HG03575 (cell line): ENCODE measurements around the gene GMPPA.

ENCODE experiments used
- ATAC-seq: cut with Tn5 transposase; IDR thresholded peaks from one replicate; pipeline ENCODE4 v1.9.1; 2021; ENCODE audit not compliant: unreplicated experiment, insufficient number of reproducible peaks, low FRiP score; ENCODE audit errors: extremely low read depth

The GMPPA gene

GRCh38 chr2:219482674-219483405 lies 15.9 kb upstream of the GMPPA start:
- no peak for ATAC-seq

DNA sequence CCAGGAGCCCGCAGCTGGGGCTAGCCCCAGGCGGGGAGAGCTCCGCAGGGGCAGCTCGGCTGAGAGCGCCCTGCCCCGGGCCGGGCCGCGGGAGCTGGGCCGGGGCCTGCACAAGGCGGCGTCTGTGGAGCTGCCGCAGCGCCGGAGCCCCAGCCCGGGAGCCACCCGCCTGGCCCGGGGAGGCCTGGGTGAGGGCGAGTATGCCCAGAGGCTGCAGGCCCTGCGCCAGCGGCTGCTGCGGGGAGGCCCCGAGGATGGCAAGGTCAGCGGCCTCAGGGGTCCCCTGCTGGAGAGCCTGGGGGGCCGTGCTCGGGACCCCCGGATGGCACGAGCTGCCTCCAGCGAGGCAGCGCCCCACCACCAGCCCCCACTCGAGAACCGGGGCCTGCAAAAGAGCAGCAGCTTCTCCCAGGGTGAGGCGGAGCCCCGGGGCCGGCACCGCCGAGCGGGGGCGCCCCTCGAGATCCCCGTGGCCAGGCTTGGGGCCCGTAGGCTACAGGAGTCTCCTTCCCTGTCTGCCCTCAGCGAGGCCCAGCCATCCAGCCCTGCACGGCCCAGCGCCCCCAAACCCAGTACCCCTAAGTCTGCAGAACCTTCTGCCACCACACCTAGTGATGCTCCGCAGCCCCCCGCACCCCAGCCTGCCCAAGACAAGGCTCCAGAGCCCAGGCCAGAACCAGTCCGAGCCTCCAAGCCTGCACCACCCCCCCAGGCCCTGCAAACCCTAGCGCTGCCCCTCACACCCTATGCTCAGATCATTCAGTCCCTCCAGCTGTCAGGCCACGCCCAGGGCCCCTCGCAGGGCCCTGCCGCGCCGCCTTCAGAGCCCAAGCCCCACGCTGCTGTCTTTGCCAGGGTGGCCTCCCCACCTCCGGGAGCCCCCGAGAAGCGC lies 15.0 kb upstream of the GMPPA start:
- no peak for ATAC-seq

DNA sequence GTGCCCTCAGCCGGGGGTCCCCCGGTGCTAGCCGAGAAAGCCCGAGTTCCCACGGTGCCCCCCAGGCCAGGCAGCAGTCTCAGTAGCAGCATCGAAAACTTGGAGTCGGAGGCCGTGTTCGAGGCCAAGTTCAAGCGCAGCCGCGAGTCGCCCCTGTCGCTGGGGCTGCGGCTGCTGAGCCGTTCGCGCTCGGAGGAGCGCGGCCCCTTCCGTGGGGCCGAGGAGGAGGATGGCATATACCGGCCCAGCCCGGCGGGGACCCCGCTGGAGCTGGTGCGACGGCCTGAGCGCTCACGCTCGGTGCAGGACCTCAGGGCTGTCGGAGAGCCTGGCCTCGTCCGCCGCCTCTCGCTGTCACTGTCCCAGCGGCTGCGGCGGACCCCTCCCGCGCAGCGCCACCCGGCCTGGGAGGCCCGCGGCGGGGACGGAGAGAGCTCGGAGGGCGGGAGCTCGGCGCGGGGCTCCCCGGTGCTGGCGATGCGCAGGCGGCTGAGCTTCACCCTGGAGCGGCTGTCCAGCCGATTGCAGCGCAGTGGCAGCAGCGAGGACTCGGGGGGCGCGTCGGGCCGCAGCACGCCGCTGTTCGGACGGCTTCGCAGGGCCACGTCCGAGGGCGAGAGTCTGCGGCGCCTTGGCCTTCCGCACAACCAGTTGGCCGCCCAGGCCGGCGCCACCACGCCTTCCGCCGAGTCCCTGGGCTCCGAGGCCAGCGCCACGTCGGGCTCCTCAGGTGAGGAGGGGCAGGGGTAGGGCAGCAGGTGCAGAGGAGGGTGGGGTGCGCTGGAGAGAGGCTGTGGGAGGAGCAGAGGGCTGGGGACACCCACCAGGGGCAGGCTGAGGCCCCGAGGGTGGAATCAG lies 14.1 kb upstream of the GMPPA start:
- no peak for ATAC-seq

GRCh38 chr2:219485201-219485580 lies 13.5 kb upstream of the GMPPA start:
- ATAC-seq = no peak

DNA sequence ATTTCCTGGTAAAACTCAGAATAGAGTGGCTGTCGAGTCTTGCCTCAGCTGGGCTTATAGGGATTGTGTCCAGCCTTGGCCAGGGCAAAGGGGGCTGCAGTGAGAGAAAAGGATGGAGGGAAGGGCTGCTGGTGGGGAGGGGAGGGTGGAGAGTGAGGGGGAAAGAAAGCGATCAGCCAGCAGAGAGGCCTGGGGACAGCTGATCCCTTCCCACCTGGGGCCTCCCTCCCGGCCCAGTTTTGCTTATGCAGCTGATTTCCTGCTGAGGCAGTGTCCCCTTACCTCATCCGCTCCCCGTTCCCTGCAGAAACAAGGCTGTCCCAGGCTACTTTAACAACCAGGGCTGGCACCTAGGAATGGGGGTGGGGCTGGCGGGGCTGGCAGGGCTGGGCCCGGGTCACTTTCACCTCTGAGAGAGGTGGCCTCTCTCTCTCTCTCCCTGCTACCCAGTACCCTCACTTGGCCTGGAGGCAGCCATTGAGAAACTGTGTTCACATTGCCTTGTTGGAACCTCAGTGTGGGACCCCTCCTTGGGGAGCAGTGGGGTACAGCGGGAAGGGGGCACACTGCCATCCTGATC lies 12.2 kb upstream of the GMPPA start:
- no peak for ATAC-seq

- no peak for ATAC-seq
Observed at GRCh38 chr2:219488149-219488843, 10.4 kb upstream of the GMPPA start.

GRCh38 chr2:219488844-219489194 lies 9.9 kb upstream of the GMPPA start:
- no peak for ATAC-seq

- no peak for ATAC-seq
Observed at GRCh38 chr2:219489315-219489714, 9.4 kb upstream of the GMPPA start.

GRCh38 chr2:219490186-219490585 lies 8.5 kb upstream of the GMPPA start:
- no peak for ATAC-seq

GRCh38 chr2:219490600-219491130 lies 8.0 kb upstream of the GMPPA start:
- ATAC-seq = no peak

DNA sequence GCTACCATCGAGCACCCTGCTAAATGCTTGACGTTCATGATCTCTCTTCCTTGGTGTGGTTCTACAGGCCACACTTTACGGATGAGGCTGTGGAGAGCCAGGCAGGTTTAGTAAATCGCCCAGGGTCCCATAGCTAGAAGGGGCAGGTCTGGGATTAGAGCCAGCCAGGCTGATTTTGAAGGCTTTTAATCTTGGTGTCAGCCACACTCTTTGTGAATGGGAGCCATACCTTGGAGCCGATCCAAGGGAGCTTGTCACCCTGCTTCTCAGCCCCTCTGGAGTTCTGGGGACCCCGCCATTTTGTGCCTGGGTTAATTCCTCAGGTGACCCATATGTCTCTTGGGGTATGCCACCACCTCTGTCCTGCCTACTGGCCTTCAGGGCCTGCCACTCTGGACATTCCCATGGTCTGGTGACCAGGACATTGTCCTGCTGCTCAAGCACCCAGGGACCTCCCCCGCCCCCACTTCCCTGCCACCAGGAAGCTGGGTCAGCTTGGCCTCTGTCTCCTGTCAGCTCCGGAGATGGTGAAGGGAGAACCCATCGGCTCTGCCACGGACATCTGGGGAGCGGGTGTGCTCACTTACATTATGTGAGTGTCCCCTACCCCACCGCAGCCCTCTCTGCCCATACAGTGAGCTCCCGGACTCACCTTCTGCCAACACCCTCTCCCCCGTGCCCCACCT lies 7.3 kb upstream of the GMPPA start:
- no peak for ATAC-seq

- ATAC-seq = no peak
Observed at GRCh38 chr2:219492575-219492974, 6.1 kb upstream of the GMPPA start.

DNA sequence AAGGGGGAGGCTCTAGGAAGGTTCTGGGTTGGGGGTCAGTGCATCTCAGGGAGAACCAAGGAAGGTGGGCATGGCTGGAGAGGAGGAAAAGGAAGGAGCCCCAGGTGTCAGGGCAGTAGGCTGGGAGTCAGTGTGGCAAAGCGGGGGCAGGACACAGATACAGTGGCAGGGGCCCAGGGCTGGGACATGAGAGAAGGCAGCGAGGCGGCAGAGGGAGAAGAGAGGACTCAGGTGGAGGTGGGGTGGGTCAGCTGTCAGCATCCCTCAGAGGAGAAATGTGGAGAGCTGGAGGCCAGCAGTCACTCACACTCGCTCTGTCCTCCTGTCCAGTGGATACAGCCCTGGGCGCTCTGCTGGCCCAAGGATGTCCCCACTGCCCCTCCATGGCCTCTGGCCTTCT lies 5.6 kb upstream of the GMPPA start:
- no peak for ATAC-seq

DNA sequence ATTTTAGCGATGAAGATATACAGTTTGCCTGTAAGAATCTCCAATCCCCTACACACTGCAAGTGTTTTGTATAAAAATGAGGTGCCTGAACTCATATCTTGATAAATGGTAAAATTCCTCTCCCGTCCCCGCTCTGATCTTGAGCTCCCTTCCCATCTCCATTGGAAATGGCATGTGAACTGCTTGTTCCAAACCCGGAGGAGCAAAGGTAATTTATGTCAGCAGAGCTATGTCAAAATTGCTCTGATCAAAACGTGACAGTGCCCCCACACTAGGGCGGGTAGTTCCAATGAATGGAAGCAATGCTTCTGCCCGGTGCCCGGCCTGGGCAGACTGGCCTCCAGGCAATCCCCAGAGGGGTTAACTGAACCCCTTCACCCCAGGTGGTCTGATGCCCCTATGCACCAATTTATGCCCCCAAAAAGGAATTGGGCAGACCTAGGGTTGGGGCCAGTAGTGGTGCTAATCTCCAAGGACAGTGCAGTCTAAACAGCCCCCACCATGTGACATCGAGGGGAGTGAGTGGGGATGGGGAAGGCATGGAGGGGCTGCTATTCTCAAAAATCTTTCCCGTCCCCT lies 3.6 kb upstream of the GMPPA start:
- no peak for ATAC-seq

DNA sequence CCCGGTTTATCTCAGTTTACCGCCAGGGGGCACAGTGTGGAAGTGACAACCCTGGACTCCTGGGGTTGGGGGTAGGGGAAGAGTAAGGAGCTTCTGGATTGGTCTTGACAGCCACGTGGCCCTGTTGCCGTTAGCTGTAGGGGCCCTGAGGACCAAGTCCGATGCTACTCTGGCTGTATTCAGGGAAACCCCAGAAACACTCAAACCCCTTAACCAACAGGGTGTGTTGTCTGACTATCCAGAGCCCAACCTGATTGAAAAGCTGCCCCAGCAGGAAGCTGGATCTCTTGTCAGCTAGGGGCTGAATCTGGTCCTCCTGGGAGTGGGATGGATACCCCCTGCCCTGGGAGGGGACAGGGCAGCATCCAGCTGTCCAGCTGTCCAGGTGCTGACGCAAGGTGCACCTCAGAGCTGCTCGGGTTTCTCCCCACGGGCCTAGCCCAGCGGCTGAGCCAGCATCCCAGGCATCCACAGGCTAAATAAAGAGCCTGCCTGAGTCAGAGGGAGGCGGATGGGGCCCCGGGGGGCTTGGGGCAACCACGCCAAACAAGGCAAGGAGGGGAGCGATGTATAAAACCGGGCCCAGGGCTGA lies 3.1 kb upstream of the GMPPA start:
- no peak for ATAC-seq

DNA sequence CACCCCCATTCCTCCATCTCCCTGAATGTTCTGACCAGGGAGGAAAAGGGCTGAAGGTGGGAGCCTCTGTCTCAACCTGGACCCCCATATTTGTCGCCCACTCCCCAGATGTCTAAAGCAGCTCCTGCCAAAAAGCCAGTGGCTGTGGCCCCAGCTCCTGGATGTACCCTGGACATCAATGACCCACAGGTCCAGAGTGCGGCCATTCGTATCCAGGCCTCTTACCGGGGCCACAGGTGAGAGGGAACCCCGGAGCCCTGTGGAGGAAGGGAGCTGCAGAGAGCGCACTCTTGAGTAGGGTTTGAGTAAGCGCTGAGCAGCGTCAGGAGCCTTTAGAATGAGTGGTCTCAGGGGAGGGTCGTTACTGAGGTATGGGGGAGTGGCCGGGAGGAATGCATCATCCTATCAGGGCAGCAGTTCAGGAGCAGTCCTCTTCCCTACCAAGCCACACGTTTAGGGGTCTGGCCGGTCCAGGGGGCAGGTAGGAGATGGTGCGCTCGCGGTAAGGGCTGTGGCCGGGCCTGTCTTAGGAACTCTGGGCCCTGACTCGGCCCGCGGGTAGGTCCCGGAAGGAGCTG lies 2.4 kb upstream of the GMPPA start:
- no peak for ATAC-seq
